ENCODE measurements around the gene MLH3.

DNA sequence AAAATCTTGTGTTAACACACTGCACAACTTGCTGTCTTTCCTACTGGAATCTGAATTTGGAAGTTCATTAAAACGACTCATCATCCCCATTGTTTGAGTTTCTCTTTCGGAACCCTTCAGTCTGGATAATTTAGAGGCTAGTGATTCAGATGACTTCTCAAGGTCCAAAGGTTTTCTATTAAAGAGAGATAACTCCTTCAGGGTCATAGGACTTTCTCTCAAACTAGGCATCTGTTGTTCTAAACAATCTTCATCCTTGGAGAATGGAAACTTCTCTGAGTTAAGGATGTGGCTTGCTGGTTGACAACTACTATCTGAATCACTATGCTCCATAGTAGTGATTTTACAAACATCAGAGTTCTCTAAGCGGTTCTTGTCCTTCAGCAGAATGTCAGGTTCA, 4.4 kb downstream of the MLH3 start:
- no peak for TF ChIP-seq YY1 (IDR thresholded peaks at IDR 0.05; ENCODE audit: low read depth)
- TF ChIP-seq NFIC (IDR thresholded peaks at IDR 0.05; ENCODE audit: borderline replicate concordance): no peak
- TF ChIP-seq, protein P1, sequence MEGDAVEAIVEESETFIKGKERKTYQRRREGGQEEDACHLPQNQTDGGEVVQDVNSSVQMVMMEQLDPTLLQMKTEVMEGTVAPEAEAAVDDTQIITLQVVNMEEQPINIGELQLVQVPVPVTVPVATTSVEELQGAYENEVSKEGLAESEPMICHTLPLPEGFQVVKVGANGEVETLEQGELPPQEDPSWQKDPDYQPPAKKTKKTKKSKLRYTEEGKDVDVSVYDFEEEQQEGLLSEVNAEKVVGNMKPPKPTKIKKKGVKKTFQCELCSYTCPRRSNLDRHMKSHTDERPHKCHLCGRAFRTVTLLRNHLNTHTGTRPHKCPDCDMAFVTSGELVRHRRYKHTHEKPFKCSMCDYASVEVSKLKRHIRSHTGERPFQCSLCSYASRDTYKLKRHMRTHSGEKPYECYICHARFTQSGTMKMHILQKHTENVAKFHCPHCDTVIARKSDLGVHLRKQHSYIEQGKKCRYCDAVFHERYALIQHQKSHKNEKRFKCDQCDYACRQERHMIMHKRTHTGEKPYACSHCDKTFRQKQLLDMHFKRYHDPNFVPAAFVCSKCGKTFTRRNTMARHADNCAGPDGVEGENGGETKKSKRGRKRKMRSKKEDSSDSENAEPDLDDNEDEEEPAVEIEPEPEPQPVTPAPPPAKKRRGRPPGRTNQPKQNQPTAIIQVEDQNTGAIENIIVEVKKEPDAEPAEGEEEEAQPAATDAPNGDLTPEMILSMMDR (IDR thresholded peaks at IDR 0.05): no peak
- TF ChIP-seq, protein P2, sequence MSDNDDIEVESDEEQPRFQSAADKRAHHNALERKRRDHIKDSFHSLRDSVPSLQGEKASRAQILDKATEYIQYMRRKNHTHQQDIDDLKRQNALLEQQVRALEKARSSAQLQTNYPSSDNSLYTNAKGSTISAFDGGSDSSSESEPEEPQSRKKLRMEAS (IDR thresholded peaks at IDR 0.05; ENCODE audit: low read depth): no peak
- TF ChIP-seq, protein P3, sequence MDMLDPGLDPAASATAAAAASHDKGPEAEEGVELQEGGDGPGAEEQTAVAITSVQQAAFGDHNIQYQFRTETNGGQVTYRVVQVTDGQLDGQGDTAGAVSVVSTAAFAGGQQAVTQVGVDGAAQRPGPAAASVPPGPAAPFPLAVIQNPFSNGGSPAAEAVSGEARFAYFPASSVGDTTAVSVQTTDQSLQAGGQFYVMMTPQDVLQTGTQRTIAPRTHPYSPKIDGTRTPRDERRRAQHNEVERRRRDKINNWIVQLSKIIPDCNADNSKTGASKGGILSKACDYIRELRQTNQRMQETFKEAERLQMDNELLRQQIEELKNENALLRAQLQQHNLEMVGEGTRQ (IDR thresholded peaks at IDR 0.05; ENCODE audit: borderline replicate concordance, low read depth, low read length): no peak
- TF ChIP-seq FOXM1 (IDR thresholded peaks at IDR 0.05; ENCODE audit: low read depth): no peak
- TF ChIP-seq, protein P4, sequence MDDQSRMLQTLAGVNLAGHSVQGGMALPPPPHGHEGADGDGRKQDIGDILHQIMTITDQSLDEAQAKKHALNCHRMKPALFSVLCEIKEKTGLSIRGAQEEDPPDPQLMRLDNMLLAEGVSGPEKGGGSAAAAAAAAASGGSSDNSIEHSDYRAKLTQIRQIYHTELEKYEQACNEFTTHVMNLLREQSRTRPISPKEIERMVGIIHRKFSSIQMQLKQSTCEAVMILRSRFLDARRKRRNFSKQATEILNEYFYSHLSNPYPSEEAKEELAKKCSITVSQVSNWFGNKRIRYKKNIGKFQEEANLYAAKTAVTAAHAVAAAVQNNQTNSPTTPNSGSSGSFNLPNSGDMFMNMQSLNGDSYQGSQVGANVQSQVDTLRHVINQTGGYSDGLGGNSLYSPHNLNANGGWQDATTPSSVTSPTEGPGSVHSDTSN (IDR thresholded peaks at IDR 0.05): no peak
- no peak for TF ChIP-seq TAF1 (IDR thresholded peaks at IDR 0.05; ENCODE audit: borderline replicate concordance, low read depth, low read length)
- no peak for TF ChIP-seq JUND (IDR thresholded peaks at IDR 0.05)

Data from SK-N-SH (cell line).